H4 (cell line): ENCODE results near the gene FZR1. TPM values are rescaled to one million over a fixed set of nuclear protein-coding genes. Genes with fewer than 3 reads are reported as not detected.

Source experiments
- DNase-seq: peaks from one replicate; pipeline ENCODE4 v3.0.0-alpha.2; 2015; ENCODE audit warnings: low spot score
- total RNA-seq: library from RNA; depleted of rRNA; stranded (reverse); fragments of >200 nt; shearing (Covaris generic); gene quantifications from 2 replicates; pipeline ENCODE4 v1.2.3, GENCODE V29; 2014

FZR1 gene
- total RNA-seq, 1 experiment from 2014 or later = 20.0 TPM

DNA sequence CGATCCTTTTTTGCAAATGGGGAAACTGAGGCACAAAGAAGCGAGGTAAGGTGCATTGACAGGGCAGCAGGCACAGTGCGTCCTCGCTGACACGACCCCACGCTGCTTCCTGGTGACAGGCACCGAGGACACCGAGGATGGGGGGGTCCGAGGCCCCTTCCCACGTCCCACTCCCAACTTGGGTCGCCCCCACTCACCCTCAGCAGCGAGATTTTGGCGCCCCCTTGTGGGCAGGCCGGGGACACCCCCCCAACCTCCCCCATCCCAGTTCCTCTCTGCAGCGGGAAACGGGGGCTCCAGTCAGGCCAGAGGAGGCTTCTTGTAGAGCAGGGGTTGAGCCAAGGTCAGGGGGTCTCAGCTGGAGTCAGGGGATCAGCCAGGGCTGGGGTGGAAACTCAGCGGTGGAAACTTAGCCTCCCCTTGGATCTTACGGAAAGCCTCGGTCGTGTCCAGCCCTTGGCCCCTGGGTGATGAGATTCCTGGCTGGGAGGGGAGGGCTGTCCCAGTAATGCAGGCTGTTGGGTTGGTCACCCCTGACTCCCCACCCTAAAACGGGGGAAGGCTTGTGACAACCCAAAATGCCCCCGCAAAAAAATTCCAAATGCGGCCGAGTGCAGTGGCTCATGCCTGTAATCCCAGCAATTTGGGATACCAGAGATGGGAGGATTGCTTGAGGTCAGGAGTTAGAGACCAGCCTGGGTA is 34.0 kb upstream of the FZR1 start:
- DNase-seq = no peak

GRCh38 chr19:3474010-3474409 is 32.1 kb upstream of the FZR1 start:
- no peak for DNase-seq

GRCh38 chr19:3474614-3475013 is 31.5 kb upstream of the FZR1 start:
- DNase-seq = no peak

- DNase-seq = no peak
Measured at GRCh38 chr19:3475449-3475848, 30.7 kb upstream of the FZR1 start.

DNA sequence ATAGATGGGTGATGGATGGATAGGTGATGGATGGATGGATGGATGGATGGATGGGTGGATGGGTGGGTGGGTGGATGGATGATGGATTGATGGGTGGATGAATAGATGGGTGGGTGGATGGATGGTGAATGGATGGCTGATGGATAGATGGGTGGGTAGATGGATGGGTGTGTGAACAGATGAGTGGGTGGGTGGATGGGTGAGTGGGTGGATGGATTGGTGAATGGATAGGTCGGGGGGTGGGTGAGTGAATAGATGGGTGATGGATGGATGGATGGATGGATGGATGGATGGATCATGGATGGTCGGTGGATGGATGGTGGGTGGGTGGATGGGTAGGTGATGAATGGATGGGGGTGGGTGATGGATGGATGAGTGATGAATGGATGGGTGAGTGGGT is 29.3 kb upstream of the FZR1 start:
- no peak for DNase-seq

DNA sequence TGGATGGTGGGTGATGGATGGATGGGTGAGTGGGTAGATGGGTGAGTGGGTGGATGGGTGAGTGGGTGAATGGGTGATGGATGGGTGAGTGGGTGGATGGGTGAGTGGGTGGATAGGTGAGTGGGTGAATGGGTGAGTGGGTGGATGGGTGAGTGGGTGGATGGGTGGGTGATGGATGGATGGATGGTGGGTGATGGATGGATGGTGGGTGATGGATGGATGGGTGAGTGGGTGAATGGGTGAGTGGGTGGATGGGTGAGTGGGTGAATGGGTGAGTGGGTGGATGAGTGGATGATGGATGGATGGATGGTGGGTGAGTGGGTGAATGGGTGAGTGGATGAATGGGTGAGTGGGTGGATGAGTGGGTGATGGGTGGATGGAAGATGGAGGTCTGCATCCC is 28.6 kb upstream of the FZR1 start:
- DNase-seq = no peak

DNA sequence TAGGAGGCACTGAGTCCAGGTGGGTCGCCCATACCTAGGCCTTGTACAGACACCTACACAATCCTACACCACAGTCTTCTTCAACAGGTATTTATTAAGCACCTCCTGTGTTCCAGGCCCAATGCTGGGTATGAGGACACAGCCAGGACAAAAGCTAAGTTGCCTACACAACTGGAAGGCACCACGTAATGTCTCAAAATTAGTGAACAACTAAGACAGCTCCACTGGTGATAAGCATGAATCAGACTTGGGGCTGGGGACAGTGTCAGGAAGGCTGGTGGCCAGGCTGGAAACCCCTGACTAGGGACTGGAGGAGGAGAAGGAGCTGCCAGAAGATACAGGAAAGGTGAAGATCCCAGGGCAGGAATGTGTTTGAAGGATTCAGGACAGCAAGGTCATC is 28.2 kb upstream of the FZR1 start:
- no peak for DNase-seq

GRCh38 chr19:3478409-3479176 is 27.5 kb upstream of the FZR1 start:
- no peak for DNase-seq

GRCh38 chr19:3479177-3479833 is 26.8 kb upstream of the FZR1 start:
- no peak for DNase-seq

DNA sequence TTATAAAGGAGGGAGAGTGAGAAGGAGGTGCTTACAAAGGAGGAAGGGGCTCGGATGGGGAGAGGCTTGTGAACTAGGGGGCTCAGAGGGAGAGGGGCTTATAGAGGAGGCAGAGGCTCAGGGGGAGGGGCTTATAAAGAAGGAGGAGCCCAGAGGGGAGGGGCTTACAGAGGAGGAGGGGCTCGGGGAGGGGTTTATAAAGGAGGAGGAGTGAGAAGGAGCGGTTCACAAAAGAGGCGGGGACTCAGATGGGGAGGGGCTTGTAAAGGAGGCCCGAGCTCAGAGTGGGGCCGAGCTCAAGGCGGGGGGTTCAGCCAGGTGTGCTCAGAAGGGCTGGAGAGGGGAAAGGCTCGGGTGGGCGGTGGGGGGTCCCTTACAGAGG is 26.3 kb upstream of the FZR1 start:
- DNase-seq = no peak

DNA sequence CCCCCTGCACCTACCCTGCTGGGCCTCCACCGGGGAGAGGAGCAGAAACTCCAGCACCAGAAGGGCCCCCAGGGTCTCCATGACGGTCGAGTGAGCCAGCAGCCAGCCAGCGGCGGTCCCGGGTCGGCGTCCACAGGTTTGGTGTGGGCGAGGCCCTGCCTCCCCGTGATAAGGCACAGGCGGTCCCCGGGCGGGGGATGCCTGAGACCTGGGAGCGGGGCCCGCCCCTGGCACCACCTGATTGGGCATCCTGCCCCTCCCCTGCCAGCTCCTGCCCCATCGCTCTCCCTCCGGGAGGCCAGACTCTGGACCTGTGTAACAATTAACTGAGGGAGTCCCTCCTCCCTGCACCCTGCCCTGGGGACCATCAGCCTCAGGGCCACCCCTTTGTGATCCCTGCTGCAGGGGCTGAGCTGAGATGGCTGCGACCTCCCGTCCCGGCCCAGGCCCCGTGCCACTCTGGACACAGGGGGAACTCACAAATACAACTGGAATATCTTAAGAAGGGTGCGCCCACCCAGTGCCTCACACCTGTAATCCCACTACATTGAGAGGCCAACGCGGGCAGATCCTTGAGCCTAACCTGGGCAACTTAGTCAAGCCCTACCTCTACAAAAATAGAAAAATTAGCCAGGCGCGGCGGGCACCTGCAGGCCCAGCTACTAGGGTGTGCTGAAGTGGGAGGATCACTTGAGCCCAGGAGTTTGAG is 25.6 kb upstream of the FZR1 start, which contains the start of gene SMIM24:
Gene SMIM24, minus strand, starts transcription at position 143 of the 709 bp plus-strand sequence. Its CDS starts 62 bp downstream, at position 81.
- DNase-seq = no peak

- DNase-seq = no peak
Measured at GRCh38 chr19:3481241-3482090, 24.6 kb upstream of the FZR1 start.

GRCh38 chr19:3482507-3483225 is 23.4 kb upstream of the FZR1 start:
- DNase-seq = no peak

GRCh38 chr19:3483226-3483628 is 22.9 kb upstream of the FZR1 start, which contains the start of gene SMIM44:
SMIM44 (minus strand) TSS chr19:3483441; CDS start chr19:3483403, 38 bp downstream.
- no peak for DNase-seq

GRCh38 chr19:3491396-3492119 is 14.6 kb upstream of the FZR1 start:
- no peak for DNase-seq

DNA sequence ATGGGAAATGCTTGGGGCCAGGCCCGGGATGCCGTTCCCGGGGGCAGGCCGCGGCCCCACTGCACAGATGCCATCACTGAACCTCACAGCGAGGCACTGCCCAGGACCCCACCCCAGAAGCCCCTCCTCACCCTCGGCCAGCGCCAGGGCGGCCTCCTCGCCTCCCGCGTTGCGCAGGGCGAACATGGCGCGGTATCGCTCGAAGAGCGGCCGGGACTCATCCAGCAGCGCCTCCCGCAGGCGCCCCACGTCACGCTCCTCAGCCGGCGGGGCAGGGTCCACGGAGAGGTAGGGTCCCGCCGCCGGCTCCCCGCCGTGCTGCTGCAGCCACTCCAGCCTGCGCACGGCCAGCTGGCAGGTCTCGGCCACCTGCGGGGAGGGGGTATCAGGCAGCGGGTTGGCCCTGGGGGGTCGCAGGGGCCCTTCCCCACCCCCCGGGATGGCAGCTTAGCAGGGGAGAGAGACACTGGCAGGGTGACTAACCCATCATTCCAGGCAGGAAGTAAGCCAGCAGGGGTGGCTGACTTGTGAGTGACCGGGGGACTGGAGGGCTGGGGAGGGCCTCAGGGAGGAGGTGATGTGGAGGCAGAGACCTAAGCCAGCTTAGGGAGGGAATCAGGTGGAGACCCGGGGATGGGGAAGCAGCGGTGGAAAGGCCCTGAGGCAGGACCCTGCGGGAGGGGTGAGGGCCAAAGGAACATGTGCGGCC is 13.8 kb upstream of the FZR1 start:
- DNase-seq = no peak

- DNase-seq = no peak
Measured at GRCh38 chr19:3492919-3493318, 13.2 kb upstream of the FZR1 start.

DNA sequence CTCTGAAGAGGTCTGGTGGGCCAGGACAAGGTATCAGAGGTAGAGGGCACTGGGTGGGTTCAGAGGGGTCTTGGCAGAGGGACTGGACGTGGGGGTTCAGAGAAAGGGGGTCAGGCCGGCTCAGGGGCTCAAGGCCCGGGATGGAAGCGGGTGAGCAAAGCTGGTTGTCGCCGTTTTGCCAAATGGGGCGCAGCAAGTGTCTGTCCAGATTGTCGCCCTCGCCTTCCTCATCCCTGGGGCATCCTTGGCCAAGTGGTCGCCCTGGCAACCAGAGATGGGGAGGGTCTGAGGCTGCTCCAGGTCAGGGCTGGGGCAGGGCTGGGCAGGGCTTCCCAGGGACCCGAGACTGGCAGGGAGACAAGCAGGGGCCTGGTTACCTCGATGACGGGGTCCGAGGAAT is 12.5 kb upstream of the FZR1 start:
- DNase-seq = no peak

DNA sequence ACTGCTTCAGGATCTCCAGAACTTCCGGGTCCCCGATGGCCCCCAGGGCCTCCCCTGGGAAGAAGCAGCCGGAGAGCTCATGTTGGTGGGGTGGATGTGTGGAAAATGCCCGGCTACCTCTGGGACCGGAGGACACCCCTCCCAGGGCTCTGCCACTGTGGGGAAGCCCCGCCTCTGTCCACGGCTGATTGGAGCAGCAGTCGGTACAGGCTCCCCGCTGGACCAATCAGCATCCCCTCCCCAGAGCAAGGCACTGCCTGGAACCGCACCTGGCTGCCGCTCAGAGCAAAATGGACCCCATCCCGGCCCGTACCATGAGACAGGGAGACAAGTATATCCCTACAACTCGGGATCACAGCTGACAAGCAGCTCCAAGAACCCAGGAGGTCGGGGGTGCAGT is 12.1 kb upstream of the FZR1 start:
- DNase-seq = no peak
